Endothelial cell of umbilical vein (primary cell): ENCODE data around the gene TRIM71. TPM values are rescaled to one million over a fixed set of nuclear protein-coding genes. Genes with fewer than 3 reads are reported as not detected.

Source experiments
- BruUV-seq: library from RNA; stranded (reverse); fragments of 400-500 nt; replicated peaks from 2 replicates; lab custom pipeline; 2021; lab: Mats Ljungman, UMichigan
- CTCF ChIA-PET: fragments of 300-600, 350-600 bp; sonication (Branson Sonifier 250); formaldehyde crosslinking; loops from one replicate; lab custom pipeline; 2021; ENCODE audit warnings: antibody characterized with exemption, inconsistent platforms; lab: Charles Lee
- POLR2A ChIA-PET: fragments of 300-600, 350-600 bp; sonication (Branson Sonifier 250); formaldehyde crosslinking; loops from one replicate; lab custom pipeline; 2021; ENCODE audit warnings: antibody characterized with exemption, inconsistent platforms; lab: Charles Lee
- DNase-seq: peaks from one replicate; pipeline ENCODE4 v3.0.0-alpha.2; 2011; ENCODE audit warnings: low read depth, low spot score
- FAIRE-seq: peaks from 2 replicates; lab custom pipeline; 2011; peaks lifted over from hg19 to GRCh38; lab: Jason Lieb, UNC
- H2AFZ ChIP-seq: 2 replicates; pipeline ENCODE4 v1.6.0; 2012; ENCODE audit warnings: low read depth, low read length, control low read depth, inconsistent platforms
- H3K27ac ChIP-seq: 2 replicates; pipeline ENCODE4 v1.5.1; 2011; ENCODE audit warnings: low read depth, mild to moderate bottlenecking, control low read depth, low read length, moderate library complexity; ENCODE audit not compliant: insufficient read depth
- H3K27me3 ChIP-seq, 2 experiments: 2 replicates each; pipeline versions ENCODE4 v1.6.0 to v1.6.1; 2011; ENCODE audit warnings: low read length in 2 of 2, mixed read lengths in 1 of 2; ENCODE audit not compliant: control insufficient read depth in 2 of 2, insufficient read depth in 2 of 2
- H3K36me3 ChIP-seq, 2 experiments: 2 replicates in 1 of 2; 3 replicates in 1 of 2; pipeline ENCODE4 v1.5.1; 2011; ENCODE audit warnings: low read length in 2 of 2, mild to moderate bottlenecking in 1 of 2, moderate library complexity in 1 of 2; ENCODE audit not compliant: control insufficient read depth in 2 of 2, insufficient read depth in 2 of 2; ENCODE audit errors: extremely low read depth in 1 of 2
- H3K4me1 ChIP-seq: 3 replicates; pipeline ENCODE4 v1.5.1; 2011; ENCODE audit warnings: mild to moderate bottlenecking, low read length; ENCODE audit not compliant: control insufficient read depth, insufficient read depth; ENCODE audit errors: extremely low read depth
- H3K4me2 ChIP-seq: 2 replicates; pipeline ENCODE4 v1.6.1; 2011; ENCODE audit warnings: low read length, control low read depth, mixed read lengths; ENCODE audit not compliant: insufficient read depth
- H3K4me3 ChIP-seq, 3 experiments: fragments of 200-600 bp in 1 of 3; sonication (generic), shearing (Covaris generic) in 1 of 3; replicated peaks in 1 of 3; 2 replicates each; pipeline ENCODE4 v1.5.1; 2011 to 2016; ENCODE audit warnings: control low read depth in 3 of 3, low read length in 3 of 3, mild to moderate bottlenecking in 2 of 3, inconsistent platforms in 1 of 3, low read depth in 1 of 3, moderate library complexity in 1 of 3; ENCODE audit not compliant: insufficient read depth in 1 of 3
- H3K79me2 ChIP-seq: 2 replicates; pipeline ENCODE4 v1.6.0; 2012; ENCODE audit warnings: low read length, inconsistent platforms; ENCODE audit not compliant: control insufficient read depth, insufficient read depth
- H3K9ac ChIP-seq: replicated peaks from 2 replicates; pipeline ENCODE3; 2011; ENCODE audit warnings: low read length, control low read depth; ENCODE audit not compliant: insufficient read depth; ENCODE audit errors: extremely low read depth
- H3K9me1 ChIP-seq: replicated peaks from 3 replicates; pipeline ENCODE4 v1.6.0; 2011; ENCODE audit warnings: mild to moderate bottlenecking, low read length; ENCODE audit not compliant: control insufficient read depth, insufficient read depth; ENCODE audit errors: extremely low read depth
- H3K9me3 ChIP-seq: replicated peaks from 2 replicates; pipeline ENCODE4 v1.5.1; 2012; ENCODE audit warnings: low read length, inconsistent platforms; ENCODE audit not compliant: control insufficient read depth, insufficient read depth
- H4K20me1 ChIP-seq: replicated peaks from 2 replicates; pipeline ENCODE3; 2011; ENCODE audit warnings: mild to moderate bottlenecking, low read length; ENCODE audit not compliant: control insufficient read depth, insufficient read depth; ENCODE audit errors: extremely low read depth
- EZH2 ChIP-seq: IDR thresholded peaks from 2 replicates; pipeline ENCODE4 v1.6.1; 2012; ENCODE audit warnings: borderline replicate concordance, low read depth, mild to moderate bottlenecking, moderate library complexity, low read length, inconsistent platforms; ENCODE audit not compliant: severe bottlenecking
- FOS ChIP-seq: IDR thresholded peaks from 2 replicates; pipeline ENCODE4 v1.6.1; 2011; ENCODE audit warnings: mild to moderate bottlenecking, low read length, moderate library complexity, borderline replicate concordance; ENCODE audit not compliant: insufficient read depth
- GATA2 ChIP-seq: IDR thresholded peaks from 2 replicates; pipeline ENCODE4 v1.7.0; 2011; ENCODE audit warnings: low read depth, mild to moderate bottlenecking, moderate library complexity, mixed read lengths, low read length; ENCODE audit not compliant: insufficient read length, insufficient read depth
- JUN ChIP-seq: IDR thresholded peaks from 2 replicates; pipeline ENCODE4 v1.6.1; 2011; ENCODE audit warnings: borderline replicate concordance, low read depth; ENCODE audit not compliant: insufficient read length, insufficient read depth
- MYC ChIP-seq: IDR thresholded peaks from one replicate; pipeline ENCODE4 v1.6.1; 2011; ENCODE audit warnings: mild to moderate bottlenecking, low read depth, low read length
- POLR2A ChIP-seq: IDR thresholded peaks from 2 replicates; pipeline ENCODE4 v1.6.1; 2012; ENCODE audit warnings: low read depth, mild to moderate bottlenecking, control low read depth, low read length
- POLR2AphosphoS5 ChIP-seq: IDR thresholded peaks from 2 replicates; pipeline ENCODE4 v1.6.1; 2012; ENCODE audit warnings: low read depth, mild to moderate bottlenecking, control low read depth, low read length, moderate library complexity; ENCODE audit not compliant: insufficient read depth
- dilution Hi-C: fragments of 300-500 bp; cut with MboI; formaldehyde crosslinking; loops from one replicate; pipeline ENCODE4 v1.15.0; 2019; ENCODE audit warnings: low sequenced_read_pairs; ENCODE audit not compliant: extremely low pct_ligation_motif_present
- intact Hi-C: fragments of 100-400 bp; cut with micrococcal nuclease; formaldehyde crosslinking; loops from one replicate; pipeline ENCODE4 v1.10.0; 2022
- polyA plus RNA-seq, 4 experiments: library from polyadenylated mRNA; depleted of rRNA in 3 of 4; stranded (reverse) in 3 of 4; unstranded in 1 of 4; fragments of >200 nt; gene quantifications; 2 replicates each; pipeline versions ENCODE4 v1.2.1 to v1.2.3, GENCODE V29; 2011 to 2012; ENCODE audit warnings: missing spikeins in 1 of 4
- total RNA-seq: library from RNA; stranded (reverse); gene quantifications from 2 replicates; pipeline ENCODE4 v1.2.3, GENCODE V29; 2021
- TF ChIP-seq, protein P1 (sequence below): IDR thresholded peaks from 2 replicates; pipeline ENCODE4 v1.6.1; 2011; ENCODE audit not compliant: insufficient read depth, insufficient read length
- TF ChIP-seq, protein P2 (sequence below), 2 donors: IDR thresholded peaks; 1 replicate in 1 of 2; 2 replicates in 1 of 2; pipeline ENCODE4 v1.5.1; 2011; ENCODE audit warnings: low read length in 2 of 2, mild to moderate bottlenecking in 2 of 2, moderate library complexity in 2 of 2, control low read depth in 1 of 2, inconsistent platforms in 1 of 2, low read depth in 1 of 2; ENCODE audit not compliant: insufficient read depth in 1 of 2; ENCODE audit errors: extremely low read depth in 1 of 2

Gene TRIM71
- total and polyA plus RNA-seq, 2 donors (not counting 3 experiments of a cell fraction or from before 2014, with no cell fraction given), result not detected

DNA sequence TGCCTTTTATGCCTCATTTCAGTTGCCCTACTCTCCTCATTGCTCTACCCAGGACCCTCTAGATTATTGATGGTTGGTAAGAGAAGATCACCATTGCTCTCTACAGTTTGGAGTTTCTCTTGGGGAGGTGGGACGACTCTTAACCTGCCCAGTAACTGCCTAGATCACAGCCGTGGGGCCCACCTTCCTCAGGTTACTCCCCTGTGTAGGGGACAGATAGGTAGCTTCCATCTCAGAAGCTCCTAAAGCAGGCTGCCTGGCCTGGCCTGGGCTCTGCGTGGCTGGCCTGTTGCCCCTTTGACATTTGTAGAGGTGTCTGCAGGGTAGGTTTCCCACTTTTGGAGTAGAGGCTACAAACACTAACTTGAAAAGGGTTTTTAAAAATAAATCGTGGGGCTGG, 42.7 kb downstream of the TRIM71 start:
- no peak overlapping the region for H3K4me3 ChIP-seq
- H4K20me1 ChIP-seq, result no peaks in the 10 kb centered on the region
- no peak overlapping the region for H3K4me2 ChIP-seq
- H3K27ac ChIP-seq, result no peak overlapping the region
- POLR2A ChIA-PET, result no interaction called here
- no peak for DNase-seq
- FAIRE-seq, result no peak
- H3K9ac ChIP-seq, result no peak overlapping the region
- no peaks in the 10 kb centered on the region for H3K9me1 ChIP-seq
- H2AFZ ChIP-seq, result no peak overlapping the region
- peaks cover 0 to 2% of the 10 kb centered on the region in 2 experiments for H3K27me3 ChIP-seq
- H3K79me2 ChIP-seq, result no peaks in the 10 kb centered on the region
- no TSS peak for BruUV-seq
- H3K9me3 ChIP-seq, result no peaks in the 10 kb centered on the region
- H3K4me1 ChIP-seq, result no peaks in the 10 kb centered on the region
- intact Hi-C loops, result no loop called here
- no peaks in the 10 kb centered on the region for H3K36me3 ChIP-seq
- TF ChIP-seq, protein P1, sequence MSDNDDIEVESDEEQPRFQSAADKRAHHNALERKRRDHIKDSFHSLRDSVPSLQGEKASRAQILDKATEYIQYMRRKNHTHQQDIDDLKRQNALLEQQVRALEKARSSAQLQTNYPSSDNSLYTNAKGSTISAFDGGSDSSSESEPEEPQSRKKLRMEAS, result no peak
- TF ChIP-seq POLR2AphosphoS5, result no peak
- TF ChIP-seq MYC, result no peak
- no peak for TF ChIP-seq GATA2
- TF ChIP-seq POLR2A, result no peak
- no peak for TF ChIP-seq JUN
- no peak for TF ChIP-seq EZH2
- CTCF ChIA-PET, result no interaction called here
- dilution Hi-C loops, result no loop called here

DNA sequence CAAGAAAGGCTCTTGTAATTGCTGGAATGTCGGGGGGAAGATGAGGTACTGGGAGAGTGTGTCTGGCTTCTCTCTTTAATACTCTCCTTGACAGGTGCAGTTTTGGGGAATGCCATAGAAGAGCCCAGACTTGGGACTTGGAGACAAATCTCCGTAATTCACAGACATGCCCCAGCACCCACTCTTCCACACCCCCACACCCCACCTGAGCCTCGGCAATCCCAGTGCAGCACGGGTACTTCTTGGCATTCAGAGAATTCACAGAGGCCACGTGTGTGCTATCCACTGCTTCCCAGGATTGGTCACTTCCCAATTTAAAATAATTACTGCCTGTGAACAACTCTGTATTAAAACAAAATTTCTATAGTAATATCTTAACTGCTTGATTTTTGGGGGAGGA, 43.9 kb downstream of the TRIM71 start:
- ChIA-PET POLR2A (no interaction called here), CTCF (no interaction called here)
- H3K27me3 ChIP-seq, result peaks cover 0 to 2% of the 10 kb centered on the region in 2 experiments
- H3K27ac ChIP-seq, result no peak overlapping the region
- no peaks in the 10 kb centered on the region for H3K9me3 ChIP-seq
- H2AFZ ChIP-seq, result no peak overlapping the region
- no peak overlapping the region for H3K9ac ChIP-seq
- FAIRE-seq, result no peak
- dilution Hi-C loops (no loop called here), intact Hi-C loops (no loop called here)
- H4K20me1 ChIP-seq, result no peaks in the 10 kb centered on the region
- no peak for TF ChIP-seq POLR2A
- TF ChIP-seq, protein P1, result no peak
- TF ChIP-seq EZH2, result no peak
- TF ChIP-seq POLR2AphosphoS5, result no peak
- TF ChIP-seq JUN, result no peak
- TF ChIP-seq FOS, result no peak
- TF ChIP-seq, protein P2, sequence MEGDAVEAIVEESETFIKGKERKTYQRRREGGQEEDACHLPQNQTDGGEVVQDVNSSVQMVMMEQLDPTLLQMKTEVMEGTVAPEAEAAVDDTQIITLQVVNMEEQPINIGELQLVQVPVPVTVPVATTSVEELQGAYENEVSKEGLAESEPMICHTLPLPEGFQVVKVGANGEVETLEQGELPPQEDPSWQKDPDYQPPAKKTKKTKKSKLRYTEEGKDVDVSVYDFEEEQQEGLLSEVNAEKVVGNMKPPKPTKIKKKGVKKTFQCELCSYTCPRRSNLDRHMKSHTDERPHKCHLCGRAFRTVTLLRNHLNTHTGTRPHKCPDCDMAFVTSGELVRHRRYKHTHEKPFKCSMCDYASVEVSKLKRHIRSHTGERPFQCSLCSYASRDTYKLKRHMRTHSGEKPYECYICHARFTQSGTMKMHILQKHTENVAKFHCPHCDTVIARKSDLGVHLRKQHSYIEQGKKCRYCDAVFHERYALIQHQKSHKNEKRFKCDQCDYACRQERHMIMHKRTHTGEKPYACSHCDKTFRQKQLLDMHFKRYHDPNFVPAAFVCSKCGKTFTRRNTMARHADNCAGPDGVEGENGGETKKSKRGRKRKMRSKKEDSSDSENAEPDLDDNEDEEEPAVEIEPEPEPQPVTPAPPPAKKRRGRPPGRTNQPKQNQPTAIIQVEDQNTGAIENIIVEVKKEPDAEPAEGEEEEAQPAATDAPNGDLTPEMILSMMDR (IDR thresholded peaks at IDR 0.05; ENCODE audit: extremely low read depth in 1 of 2, insufficient read depth in 1 of 2, low read depth in 1 of 2, low read length in 2 of 2), result no peak
- no peak for TF ChIP-seq GATA2
- TF ChIP-seq MYC, result no peak
- no peak for DNase-seq
- H3K36me3 ChIP-seq, result no peaks in the 10 kb centered on the region
- no peak overlapping the region for H3K4me2 ChIP-seq
- no peaks in the 10 kb centered on the region for H3K9me1 ChIP-seq
- H3K4me3 ChIP-seq, result no peak overlapping the region
- BruUV-seq, result no TSS peak
- H3K79me2 ChIP-seq, result no peaks in the 10 kb centered on the region
- H3K4me1 ChIP-seq, result no peaks in the 10 kb centered on the region
